MM.1S (cell line): ENCODE results near the gene NDEL1.

ENCODE experiments used
- DNase-seq: peaks from one replicate; pipeline ENCODE4 v3.0.0-alpha.2; 2015
- H2AFZ ChIP-seq: fragments of 300-600 bp; sonication (generic); 2 replicates; pipeline ENCODE4 v1.6.0; 2016; ENCODE audit warnings: antibody characterized with exemption, low read length
- H3F3A ChIP-seq: fragments of 300-600 bp; sonication (generic); 2 replicates; pipeline ENCODE4 v1.6.1; 2016; ENCODE audit warnings: mild to moderate bottlenecking, antibody characterized with exemption, low read length, moderate library complexity, mixed read lengths; ENCODE audit not compliant: insufficient read depth
- H3K27ac ChIP-seq: fragments of 300-600 bp; sonication (generic); 2 replicates; pipeline ENCODE4 v1.5.1; 2016; ENCODE audit warnings: mild to moderate bottlenecking, low read length
- H3K27me3 ChIP-seq: fragments of 300-600 bp; sonication (generic); replicated peaks from 2 replicates; pipeline ENCODE4 v1.6.0; 2016; ENCODE audit warnings: low read length; ENCODE audit not compliant: insufficient read depth
- H3K36me3 ChIP-seq: fragments of 300-600 bp; sonication (generic); replicated peaks from 2 replicates; pipeline ENCODE4 v1.6.1; 2016; ENCODE audit warnings: mild to moderate bottlenecking, low read length, mixed read lengths; ENCODE audit not compliant: insufficient read depth
- H3K4me1 ChIP-seq: fragments of 300-600 bp; sonication (generic); 2 replicates; pipeline ENCODE4 v1.6.1; 2016; ENCODE audit warnings: low read length, mixed read lengths
- H3K4me2 ChIP-seq: fragments of 300-600 bp; sonication (generic); 2 replicates; pipeline ENCODE4 v1.6.0; 2016; ENCODE audit warnings: low read depth, low read length
- H3K4me3 ChIP-seq: fragments of 300-600 bp; sonication (generic); 2 replicates; pipeline ENCODE4 v1.5.1; 2016; ENCODE audit warnings: low read length, mixed read lengths
- H3K79me2 ChIP-seq: fragments of 300-600 bp; sonication (generic); 2 replicates; pipeline ENCODE4 v1.6.1; 2016; ENCODE audit warnings: mixed run types, low read length, mixed read lengths
- H3K9ac ChIP-seq: fragments of 300-600 bp; sonication (generic); 2 replicates; pipeline ENCODE4 v1.6.1; 2016; ENCODE audit warnings: low read length, mixed read lengths
- H3K9me2 ChIP-seq: fragments of 300-600 bp; sonication (generic); replicated peaks from 2 replicates; pipeline ENCODE4 v1.6.1; 2016; ENCODE audit warnings: mild to moderate bottlenecking, low read length, mixed read lengths; ENCODE audit not compliant: insufficient read depth
- H3K9me3 ChIP-seq: fragments of 300-600 bp; sonication (generic); replicated peaks from 2 replicates; pipeline ENCODE4 v1.6.1; 2016; ENCODE audit warnings: mild to moderate bottlenecking, low read length, mixed read lengths; ENCODE audit not compliant: insufficient read depth
- H4K20me1 ChIP-seq: fragments of 300-600 bp; sonication (generic); 2 replicates; pipeline ENCODE4 v1.6.1; 2016; ENCODE audit warnings: mild to moderate bottlenecking, low read length, moderate library complexity, mixed read lengths; ENCODE audit not compliant: insufficient read depth
- EZH2 ChIP-seq: fragments of 300-600 bp; sonication (generic); optimal IDR thresholded peaks from 2 replicates; pipeline ENCODE3; 2017; ENCODE audit warnings: low read depth, mild to moderate bottlenecking, antibody characterized with exemption, low read length, mixed read lengths
- EZH2phosphoT487 ChIP-seq: fragments of 300-600 bp; sonication (generic); IDR thresholded peaks from 2 replicates; pipeline ENCODE4 v1.6.1; 2018; ENCODE audit warnings: antibody characterized with exemption, low read length
- TF ChIP-seq, protein P1 (sequence below): fragments of 300-600 bp; sonication (generic); IDR thresholded peaks from 2 replicates; pipeline ENCODE4 v1.5.1; 2016; ENCODE audit warnings: antibody characterized with exemption, low read length, mixed read lengths

Gene NDEL1

DNA sequence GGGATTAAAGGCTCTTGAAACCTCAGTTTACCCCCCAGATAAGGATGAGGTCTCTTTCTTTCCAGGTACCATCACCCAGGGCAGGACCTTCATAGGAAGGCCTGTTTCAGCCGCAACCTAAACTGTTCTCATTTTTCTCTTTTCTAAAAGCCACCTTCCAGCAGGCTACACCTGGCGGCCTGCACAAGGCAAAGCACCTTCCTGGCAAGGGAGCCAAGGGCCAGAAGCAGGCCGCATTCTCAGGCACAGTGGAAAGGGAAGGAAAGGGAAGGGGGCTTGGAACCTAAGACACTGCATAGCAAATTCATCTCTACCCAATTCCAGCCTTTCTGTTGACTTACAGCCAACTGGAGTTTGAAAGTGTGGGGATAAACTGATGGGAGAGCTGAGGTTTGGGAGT, 8.9 kb upstream of the NDEL1 start:
- H3K4me3 ChIP-seq = no peak overlapping the region
- no peak overlapping the region for H2AFZ ChIP-seq
- peaks cover 9% of the 10 kb centered on the region for H3K4me1 ChIP-seq
- no peaks in the 10 kb centered on the region for H3K79me2 ChIP-seq
- no peaks in the 10 kb centered on the region for H3K36me3 ChIP-seq
- no peak for TF ChIP-seq EZH2phosphoT487
- H3K4me2 ChIP-seq = no peak overlapping the region
- H3K9me2 ChIP-seq = no peaks in the 10 kb centered on the region
- peaks cover 2% of the 10 kb centered on the region for H3F3A ChIP-seq
- DNase-seq = no peak
- H4K20me1 ChIP-seq = no peaks in the 10 kb centered on the region
- no peak overlapping the region for H3K27ac ChIP-seq
- no peak overlapping the region for H3K9ac ChIP-seq
- H3K9me3 ChIP-seq = no peaks in the 10 kb centered on the region
- H3K27me3 ChIP-seq = no peaks in the 10 kb centered on the region

DNA sequence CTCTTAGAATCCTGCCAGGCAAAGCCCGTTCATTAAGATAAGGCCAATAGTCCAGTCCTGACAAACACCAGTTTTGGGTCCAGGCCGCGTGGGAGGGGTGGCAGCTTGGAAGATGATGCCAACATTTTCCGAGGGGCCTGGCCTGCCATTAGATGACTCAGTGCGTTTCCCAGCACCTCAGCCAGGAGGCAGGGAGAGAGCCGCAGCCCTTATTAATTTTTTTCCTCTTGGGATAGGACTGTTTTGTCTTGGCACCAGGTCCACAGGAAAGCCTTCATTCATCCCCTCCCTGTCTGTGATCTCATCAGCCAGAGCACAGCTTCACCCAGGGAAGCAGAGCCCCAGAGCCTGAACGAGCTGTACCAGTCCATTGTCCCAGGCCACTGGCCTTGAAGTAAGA, 4.7 kb upstream of the NDEL1 start:
- Histone ChIP-seq H3K79me2 (peaks cover under 1% of the 10 kb centered on the region), H3K9me2 (no peaks in the 10 kb centered on the region), H3F3A (no peaks in the 10 kb centered on the region), H3K27me3 (no peaks in the 10 kb centered on the region), H2AFZ (no peak overlapping the region), H4K20me1 (no peaks in the 10 kb centered on the region), H3K4me3 (no peak overlapping the region), H3K4me1 (peaks cover 5% of the 10 kb centered on the region; the same call in 1 of the 2 replicates), H3K36me3 (no peaks in the 10 kb centered on the region), H3K4me2 (no peak overlapping the region), H3K27ac (no peak overlapping the region), H3K9ac (no peak overlapping the region), H3K9me3 (no peaks in the 10 kb centered on the region)
- no peak for TF ChIP-seq EZH2
- TF ChIP-seq, protein P1, sequence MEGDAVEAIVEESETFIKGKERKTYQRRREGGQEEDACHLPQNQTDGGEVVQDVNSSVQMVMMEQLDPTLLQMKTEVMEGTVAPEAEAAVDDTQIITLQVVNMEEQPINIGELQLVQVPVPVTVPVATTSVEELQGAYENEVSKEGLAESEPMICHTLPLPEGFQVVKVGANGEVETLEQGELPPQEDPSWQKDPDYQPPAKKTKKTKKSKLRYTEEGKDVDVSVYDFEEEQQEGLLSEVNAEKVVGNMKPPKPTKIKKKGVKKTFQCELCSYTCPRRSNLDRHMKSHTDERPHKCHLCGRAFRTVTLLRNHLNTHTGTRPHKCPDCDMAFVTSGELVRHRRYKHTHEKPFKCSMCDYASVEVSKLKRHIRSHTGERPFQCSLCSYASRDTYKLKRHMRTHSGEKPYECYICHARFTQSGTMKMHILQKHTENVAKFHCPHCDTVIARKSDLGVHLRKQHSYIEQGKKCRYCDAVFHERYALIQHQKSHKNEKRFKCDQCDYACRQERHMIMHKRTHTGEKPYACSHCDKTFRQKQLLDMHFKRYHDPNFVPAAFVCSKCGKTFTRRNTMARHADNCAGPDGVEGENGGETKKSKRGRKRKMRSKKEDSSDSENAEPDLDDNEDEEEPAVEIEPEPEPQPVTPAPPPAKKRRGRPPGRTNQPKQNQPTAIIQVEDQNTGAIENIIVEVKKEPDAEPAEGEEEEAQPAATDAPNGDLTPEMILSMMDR = no peak
- no peak for TF ChIP-seq EZH2phosphoT487
- DNase-seq = no peak

DNA sequence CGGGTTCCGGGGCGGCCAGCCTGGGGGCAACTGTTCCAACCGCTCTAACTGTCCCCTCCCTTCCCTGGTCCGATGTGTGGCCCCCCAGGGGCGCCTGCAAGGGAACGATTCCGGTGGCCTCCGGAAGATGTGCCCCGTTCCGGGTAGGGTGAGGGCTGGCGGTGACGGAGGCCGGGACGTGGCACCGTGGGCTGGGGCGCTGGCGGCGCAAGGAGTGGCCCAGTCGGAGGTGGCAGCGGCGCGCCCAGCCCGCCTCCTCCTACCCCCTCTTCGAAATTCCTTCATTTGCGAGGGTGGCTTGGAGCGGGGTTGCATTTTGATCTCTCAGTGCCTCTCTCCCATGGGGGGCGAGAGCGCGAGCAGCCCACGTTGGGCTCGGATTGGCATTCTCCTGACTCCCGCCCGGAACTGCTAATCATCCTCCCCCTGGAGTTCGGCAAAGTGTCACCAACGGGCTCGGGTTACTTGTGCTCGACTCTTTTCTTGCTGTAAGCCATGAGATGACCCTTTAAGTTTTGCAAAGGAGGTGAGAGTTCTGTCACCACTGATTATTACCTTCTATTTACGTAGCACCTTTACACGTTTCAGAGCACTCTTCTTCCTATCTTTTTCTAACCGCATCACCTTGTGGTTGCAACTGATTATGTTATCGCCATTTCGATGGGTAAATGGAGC, 622 bp downstream of the NDEL1 start:
- H3F3A ChIP-seq = peaks cover 3% of the 10 kb centered on the region; the same call in 1 of the 2 replicates
- H4K20me1 ChIP-seq = 0 out of 2 replicates have a peak, but pooled peaks cover 6% of the 10 kb centered on the region
- peak overlapping the region; percentile 84 for H3K4me3 ChIP-seq
- peak overlapping the region; percentile 69 for H3K4me2 ChIP-seq
- peak overlapping the region; percentile 20 for H2AFZ ChIP-seq
- peak overlapping the region; percentile 96 for H3K27ac ChIP-seq
- peak overlapping the region; percentile 99 for H3K9ac ChIP-seq
- peak; percentile 46 for DNase-seq
- no peaks in the 10 kb centered on the region for H3K9me2 ChIP-seq
- H3K9me3 ChIP-seq = no peaks in the 10 kb centered on the region
- H3K27me3 ChIP-seq = no peaks in the 10 kb centered on the region
- H3K79me2 ChIP-seq = peaks cover 54% of the 10 kb centered on the region
- TF ChIP-seq, protein P1 = no peak
- H3K4me1 ChIP-seq = peaks cover 4% of the 10 kb centered on the region; the same call in 1 of the 2 replicates
- H3K36me3 ChIP-seq = no peaks in the 10 kb centered on the region; the same call in 1 of the 2 replicates

DNA sequence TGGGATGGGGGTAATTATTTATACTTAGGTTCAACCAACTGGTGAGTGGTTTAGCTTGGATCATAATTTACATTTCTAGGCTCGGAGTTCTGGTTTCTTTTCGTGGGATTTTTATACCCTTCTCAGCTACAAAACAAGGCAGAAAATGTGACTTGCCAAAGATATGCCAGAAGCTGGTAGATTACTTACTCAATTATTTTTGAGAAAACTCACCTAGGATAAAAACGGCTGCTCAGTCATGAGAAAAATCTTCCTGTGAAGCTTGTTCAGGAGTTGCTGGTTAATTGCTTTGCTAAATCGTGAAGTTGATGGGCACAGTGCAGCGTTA, 1.1 kb downstream of the NDEL1 start:
- peak overlapping the region; percentile 69 for H3K4me2 ChIP-seq
- H3K27me3 ChIP-seq = no peaks in the 10 kb centered on the region
- H3K27ac ChIP-seq = peak overlapping the region; percentile 96
- no peaks in the 10 kb centered on the region for H3K9me3 ChIP-seq
- peak overlapping the region; percentile 84 for H3K4me3 ChIP-seq
- peaks cover 59% of the 10 kb centered on the region for H3K79me2 ChIP-seq
- H3K9ac ChIP-seq = peak overlapping the region; percentile 99
- H3K4me1 ChIP-seq = peaks cover 4% of the 10 kb centered on the region; the same call in 1 of the 2 replicates
- no peaks in the 10 kb centered on the region; the same call in 1 of the 2 replicates for H3K36me3 ChIP-seq
- H3K9me2 ChIP-seq = no peaks in the 10 kb centered on the region
- H2AFZ ChIP-seq = no peak overlapping the region
- no peak for DNase-seq
- TF ChIP-seq EZH2phosphoT487 (no peak), EZH2 (no peak)
- TF ChIP-seq, protein P1 = no peak
- peaks cover 3% of the 10 kb centered on the region; the same call in 1 of the 2 replicates for H3F3A ChIP-seq
- peaks cover 11% of the 10 kb centered on the region; the same call in 1 of the 2 replicates for H4K20me1 ChIP-seq
